ENCODE results near the gene ACACB.

Gene ACACB

DNA sequence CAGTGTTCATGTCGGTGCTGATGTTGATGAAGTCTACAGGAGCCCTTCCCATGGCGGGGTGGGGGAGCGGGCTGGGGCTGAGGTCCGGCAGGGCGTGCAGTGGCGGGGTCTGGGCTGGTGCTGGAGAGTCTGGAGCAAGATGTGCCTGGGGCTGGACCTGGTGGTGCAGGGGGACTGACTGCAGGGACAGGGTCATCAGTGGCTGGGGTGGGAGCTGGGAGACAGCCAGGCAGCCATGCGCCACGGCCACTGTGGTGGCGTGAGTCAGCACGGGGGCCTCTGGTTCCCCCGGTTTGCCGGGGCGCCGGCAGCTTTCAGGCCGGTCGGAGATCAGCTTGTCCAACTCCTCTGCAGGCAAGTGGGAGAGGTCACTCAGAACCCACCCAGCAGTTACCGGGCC, 165.1 kb downstream of the ACACB start:
- DNase-seq, result no peak

DNA sequence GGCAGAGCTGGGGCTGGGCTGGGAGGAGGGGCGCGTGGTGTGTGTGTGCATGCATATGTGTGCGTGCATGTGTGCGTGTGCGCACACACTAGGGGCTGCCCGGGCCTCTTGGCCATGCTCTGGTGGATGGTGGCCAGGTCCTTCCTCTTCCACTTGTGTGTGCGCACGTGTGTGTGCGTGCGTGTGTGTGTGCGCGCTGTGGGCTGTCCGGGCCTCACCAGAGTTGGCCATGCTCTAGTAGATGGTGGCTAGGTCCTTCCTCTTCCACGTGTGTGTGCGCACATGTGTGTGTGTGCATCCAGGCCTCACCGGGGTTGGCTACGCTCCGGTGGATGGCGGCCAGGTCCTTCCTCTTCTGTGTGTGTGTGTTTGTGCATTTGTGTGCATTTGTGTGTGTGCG, 168.0 kb downstream of the ACACB start:
- DNase-seq, result no peak

- no peak for DNase-seq
Observed at GRCh38 chr12:109286252-109286651, 169.9 kb downstream of the ACACB start.

DNA sequence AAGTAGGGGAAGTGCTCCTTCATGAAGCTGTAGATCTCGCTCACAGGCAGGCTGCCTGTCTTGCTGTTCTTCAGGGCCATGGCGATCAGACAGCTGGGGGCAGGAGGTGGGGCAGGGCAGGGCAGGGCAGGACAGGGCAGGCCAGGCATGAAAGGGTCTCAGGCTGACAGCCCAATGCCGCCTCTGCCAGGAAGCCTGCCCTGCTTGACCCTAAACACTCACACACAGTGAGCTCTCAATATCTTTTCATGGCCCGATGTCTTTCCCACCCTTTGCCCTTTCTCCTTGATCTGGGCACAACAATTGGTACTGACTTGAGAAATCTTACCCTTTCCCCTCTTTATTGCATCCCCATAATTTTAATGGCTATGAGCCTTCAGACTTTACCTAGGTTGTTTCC, 170.3 kb downstream of the ACACB start:
- DNase-seq, result no peak

DNA sequence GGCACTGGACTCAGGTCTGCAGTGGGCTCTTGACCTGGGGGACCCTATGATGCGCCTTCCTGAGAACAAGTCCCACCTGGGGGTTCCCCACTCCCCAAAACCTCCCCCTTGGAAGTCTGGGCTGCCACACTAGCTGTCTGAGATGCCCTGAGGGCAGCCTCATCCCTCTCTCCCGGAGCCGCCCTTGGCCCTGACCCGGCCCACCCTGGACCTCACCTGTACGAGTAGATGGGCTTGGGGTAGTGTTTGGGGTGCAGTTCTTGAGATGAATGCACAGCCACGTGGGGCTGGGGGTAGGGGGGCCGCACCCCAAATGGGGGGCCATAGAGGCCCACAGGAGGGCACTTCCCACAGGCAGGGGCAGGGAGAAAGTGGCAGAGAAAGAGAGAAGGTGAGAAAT, 170.8 kb downstream of the ACACB start:
- no peak for DNase-seq

DNA sequence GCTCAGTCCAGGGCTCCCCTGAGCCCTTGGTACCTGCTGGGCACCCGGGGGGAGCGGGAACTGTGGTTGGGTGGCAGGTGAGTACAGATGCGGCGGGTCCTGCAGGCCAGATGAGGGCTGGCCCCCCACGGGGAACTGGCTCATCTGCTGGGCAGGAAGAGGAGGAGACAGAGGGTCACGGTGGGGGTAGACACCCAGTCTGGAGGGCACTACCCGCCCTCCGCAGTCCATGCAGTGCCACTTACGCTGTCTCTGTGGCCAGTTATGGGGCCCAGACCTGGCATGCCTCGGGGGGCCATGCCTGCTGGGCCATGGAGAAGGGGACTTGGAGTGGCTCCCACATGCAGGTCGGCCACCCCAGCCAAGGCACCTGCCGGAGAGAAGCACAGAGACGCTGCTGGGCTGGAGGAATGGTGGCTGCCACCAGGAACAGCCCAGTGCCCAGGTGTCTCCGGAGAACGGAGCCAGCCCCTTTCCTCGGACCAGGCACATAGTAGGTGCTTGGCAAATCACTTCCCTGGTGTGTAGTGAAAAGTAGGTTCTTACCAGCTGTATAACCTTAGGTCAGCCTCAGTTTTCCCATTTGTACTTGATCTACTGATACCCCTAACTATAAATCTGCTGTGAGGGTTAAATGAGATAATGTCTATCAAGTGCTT, 171.6 kb downstream of the ACACB start:
- no peak for DNase-seq

- DNase-seq, result no peak
Observed at GRCh38 chr12:109288571-109288970, 172.2 kb downstream of the ACACB start.

DNA sequence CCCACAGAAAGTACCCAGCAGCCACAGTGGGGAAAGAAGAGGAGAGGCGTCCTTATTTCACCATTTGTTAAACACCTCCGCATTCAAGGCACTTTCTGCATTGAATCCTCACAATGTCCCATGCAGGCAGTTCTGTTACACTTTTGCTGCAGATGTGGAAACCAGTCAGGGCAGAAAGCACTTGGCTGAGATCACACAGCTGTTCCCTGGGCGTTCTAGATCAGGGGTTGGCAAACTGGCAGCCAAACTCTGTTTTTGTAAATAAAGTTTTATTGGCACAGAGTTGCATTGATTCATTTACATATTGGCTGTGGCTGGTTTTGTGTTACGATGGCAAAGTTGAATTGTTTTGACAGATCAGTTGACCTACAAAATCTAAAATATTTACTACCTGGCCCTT, 172.6 kb downstream of the ACACB start:
- no peak for DNase-seq

DNA sequence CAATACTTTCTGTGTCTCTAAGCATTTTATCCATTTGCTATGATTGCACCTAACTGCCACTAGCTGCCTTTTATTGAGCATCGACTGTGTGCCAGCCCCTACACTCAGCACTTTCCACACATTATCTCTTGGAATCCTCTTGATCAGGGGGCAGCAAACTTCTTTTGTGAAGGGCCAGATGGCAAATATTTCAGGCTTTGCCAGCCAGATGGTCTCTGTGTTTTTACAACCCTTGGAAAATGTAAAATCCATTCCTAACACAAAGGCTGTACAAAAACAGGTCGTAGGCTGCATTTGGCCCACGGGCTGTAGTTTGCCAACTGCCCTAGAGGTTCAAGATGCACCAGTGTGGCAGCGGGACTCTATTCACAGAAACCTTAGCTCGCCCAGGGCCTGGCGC, 173.2 kb downstream of the ACACB start:
- DNase-seq, result no peak

GRCh38 chr12:109290061-109290460, 173.7 kb downstream of the ACACB start:
- no peak for DNase-seq

DNA sequence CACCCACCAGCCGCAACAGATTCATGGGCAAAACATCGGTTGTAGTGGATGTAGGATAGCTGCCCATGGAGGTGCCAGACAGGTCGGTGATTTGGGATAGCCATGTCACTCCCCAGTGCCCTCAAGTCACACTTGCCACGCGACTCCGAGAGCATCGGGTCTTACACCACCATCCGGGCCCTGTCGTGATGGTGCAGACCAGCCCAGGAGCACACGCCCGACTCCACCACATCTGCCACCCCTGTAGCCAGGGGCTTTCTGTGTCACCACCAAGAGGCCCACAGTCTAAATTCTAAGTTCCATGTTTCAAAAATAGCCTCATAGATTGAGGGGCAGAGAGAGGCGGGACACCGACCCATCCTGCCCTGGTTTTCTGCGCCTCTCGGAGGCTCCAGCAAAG, 174.7 kb downstream of the ACACB start:
- DNase-seq, result no peak

DNA sequence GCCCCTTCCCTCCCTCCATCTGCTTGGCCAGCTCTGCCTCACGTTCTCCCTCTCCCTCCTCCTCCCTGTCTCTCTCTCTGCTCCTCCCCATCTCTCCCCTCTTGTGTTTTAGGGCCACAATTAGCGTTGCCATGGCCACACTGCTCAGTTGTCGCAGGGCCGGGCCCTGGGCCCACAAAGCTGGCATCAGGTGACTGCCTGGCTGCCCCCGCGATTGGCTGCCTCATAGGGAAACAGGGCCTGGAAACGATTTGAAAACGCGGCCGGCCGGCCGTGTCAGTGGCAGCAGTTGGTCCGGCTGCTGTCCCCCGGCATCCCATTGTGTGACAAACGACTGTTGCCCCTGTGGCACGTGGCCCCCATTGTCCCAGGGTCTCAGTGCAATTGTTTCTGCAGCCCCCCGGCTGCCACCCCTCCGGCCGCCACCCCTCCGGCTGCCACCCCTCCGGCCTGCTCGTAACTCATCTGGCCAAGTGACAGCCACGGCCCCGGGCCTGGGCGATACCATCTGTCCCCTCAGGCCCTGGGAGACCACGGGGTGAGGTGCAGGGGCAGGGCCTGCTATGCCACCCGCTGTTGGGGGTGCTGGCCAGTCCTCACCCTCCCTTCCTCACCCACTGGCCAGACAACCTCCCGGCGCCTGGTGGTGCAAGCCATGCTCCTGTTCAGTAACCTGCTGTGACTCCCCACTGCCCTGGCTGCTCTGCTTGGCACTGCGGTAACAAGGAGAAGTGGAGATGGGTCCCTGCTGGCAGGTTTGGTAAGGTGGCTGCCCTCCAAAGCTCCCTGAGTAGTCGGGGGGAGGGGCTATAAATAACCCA, 175.3 kb downstream of the ACACB start:
- DNase-seq, result no peak

- DNase-seq, result no peak
Observed at GRCh38 chr12:109292342-109292711, 175.9 kb downstream of the ACACB start.

DNA sequence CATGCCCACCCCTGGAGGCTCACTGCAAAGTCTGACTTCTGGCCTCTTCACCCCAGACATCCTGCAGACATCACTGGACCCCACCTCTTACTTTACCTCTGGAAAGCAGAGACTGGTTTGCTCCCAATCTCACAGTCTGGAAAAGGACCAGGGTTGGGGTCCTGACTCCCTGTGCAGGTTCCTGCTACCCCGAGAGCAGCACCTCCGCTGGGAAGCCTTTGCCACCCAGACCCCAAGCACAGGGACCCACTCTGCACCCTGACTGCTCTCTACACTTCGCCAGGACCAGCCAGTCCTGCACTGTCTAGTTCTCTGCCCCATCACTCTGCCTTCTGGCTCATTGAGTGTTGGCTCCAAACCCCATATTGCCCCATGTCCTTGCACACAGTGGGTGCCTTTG, 176.7 kb downstream of the ACACB start:
- DNase-seq, result no peak

DNA sequence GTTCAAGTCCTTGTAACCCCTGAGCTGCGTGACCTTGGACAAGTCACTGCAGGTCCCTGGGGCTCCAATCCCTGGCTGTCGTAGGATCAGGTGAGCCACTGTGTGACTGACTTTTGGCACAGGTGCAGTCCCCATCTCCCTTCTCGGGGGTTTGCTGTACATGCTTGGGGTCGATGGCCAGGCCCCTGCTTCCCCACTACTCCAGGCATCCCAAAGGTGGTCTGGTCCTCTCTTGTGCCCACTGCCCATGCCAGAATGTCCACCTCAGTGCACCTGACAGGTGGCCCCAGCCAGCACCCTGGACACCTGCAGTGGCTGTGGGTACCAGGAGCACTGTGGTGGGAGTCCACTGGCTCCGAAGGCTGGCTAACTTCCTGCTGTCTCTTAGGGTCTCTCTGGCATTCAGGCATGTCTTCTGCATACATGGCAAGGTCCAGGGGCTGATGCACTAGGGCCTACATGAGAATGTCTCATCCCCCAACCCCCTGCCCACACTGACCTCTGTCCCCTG, 178.0 kb downstream of the ACACB start:
- no peak for DNase-seq

GRCh38 chr12:109295764-109296425, 179.5 kb downstream of the ACACB start:
- DNase-seq, result no peak

GRCh38 chr12:109296431-109296830, 180.0 kb downstream of the ACACB start:
- no peak for DNase-seq

DNA sequence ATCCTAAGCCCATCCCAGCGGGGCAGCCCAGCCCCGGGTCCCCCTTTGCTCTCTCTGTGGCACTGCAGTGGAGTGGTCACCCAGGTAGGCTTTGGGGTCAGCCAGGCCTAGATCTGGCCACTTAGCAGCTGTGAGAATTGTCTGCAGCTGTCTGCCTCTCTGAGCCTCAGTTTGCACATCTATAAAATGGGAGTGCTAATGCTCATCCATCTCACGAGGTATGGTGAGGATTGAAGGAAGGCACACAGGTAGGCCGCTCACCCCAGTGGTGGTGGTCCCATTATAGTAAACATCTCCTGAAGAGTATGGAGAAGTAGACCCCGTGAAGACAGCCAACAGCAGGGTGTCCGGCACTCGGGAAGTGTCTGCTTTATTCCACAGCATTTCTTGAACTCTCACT, 183.5 kb downstream of the ACACB start:
- no peak for DNase-seq

- no peak for DNase-seq
Observed at GRCh38 chr12:109301643-109302168, 185.3 kb downstream of the ACACB start.

DNA sequence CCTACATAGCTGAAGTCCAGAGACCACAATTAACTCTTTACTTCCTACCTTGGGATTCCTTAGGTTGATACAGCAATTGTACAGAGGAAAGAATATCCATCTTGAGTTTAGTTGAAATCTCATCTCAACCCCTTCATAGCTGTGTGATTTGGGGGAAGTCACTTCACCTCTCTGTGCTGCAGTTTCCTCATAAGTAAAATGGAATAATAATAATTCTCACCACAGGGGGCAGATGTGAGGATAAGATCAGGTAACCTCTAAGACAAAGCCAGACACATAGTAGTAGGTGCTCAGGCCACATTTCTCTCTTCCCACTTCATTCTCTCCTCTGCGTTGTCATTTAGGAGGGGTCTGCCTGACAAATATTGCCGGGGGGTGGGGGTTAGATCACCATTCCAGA, 186.0 kb downstream of the ACACB start:
- DNase-seq, result peak; percentile 23

DNA sequence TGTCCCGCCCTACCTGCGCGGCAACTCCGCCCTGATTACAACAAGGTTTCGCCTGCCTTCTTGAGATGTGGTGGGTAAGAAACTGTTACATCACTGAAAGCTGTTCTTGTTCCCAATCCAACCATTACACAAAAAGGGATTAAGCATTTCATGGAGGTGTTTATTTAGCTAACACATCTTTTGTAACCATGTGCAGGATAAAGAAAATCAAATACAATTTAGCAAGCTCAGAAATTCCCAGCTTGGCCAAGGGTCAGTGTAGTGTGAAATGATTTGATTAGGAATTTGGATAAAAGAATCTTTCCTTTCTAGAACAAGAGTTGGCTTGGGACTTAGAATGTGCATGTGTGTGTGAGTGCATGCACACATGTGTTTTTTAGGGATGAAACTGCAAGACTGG, 186.4 kb downstream of the ACACB start:
- DNase-seq, result no peak

- no peak for DNase-seq
Observed at GRCh38 chr12:109304485-109304884, 188.1 kb downstream of the ACACB start.

- DNase-seq, result no peak
Observed at GRCh38 chr12:109305547-109305946, 189.2 kb downstream of the ACACB start.

DNA sequence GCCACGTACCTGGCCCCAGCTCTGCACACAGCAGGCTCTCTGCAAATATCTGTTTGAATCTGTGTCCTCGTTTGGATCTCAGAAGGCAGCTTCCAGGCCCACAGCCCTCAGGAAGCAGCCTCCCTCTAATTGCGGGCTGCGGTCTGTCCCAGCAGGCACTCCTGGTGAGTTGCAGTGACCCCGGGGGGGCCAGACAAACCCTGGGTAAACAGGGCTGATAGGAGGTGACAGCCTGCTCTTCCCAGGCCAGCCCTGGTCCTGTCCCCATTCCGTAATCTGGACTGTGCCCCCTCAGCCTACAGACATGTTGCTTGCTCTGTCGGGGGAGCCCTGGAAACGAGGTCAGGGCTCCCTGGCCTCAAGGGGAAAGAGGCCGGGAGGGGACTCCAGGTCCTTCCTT, 190.7 kb downstream of the ACACB start:
- DNase-seq, result no peak

Data from hematopoietic multipotent progenitor cell treated with erythropoietin and hydrocortisone succinate and interleukin-3 and kit ligand, for 8 days (in vitro differentiated cells).